NCI-H524 (cell line): Measurements from ENCODE around the gene ST7.
A peak's percentile ranks its signal among the peaks of the same experiment; 100 is the strongest.
"Not testable (repeated sequence)": the region's sequence is repeated elsewhere in the genome, so short reads cannot be mapped to it uniquely, and the experiment has no call there.

Source experiments
- DNase-seq, 2 experiments: peaks; one replicate each; lab custom pipeline; 2025; lab: John Stamatoyannopoulos, UW

Gene ST7

DNA sequence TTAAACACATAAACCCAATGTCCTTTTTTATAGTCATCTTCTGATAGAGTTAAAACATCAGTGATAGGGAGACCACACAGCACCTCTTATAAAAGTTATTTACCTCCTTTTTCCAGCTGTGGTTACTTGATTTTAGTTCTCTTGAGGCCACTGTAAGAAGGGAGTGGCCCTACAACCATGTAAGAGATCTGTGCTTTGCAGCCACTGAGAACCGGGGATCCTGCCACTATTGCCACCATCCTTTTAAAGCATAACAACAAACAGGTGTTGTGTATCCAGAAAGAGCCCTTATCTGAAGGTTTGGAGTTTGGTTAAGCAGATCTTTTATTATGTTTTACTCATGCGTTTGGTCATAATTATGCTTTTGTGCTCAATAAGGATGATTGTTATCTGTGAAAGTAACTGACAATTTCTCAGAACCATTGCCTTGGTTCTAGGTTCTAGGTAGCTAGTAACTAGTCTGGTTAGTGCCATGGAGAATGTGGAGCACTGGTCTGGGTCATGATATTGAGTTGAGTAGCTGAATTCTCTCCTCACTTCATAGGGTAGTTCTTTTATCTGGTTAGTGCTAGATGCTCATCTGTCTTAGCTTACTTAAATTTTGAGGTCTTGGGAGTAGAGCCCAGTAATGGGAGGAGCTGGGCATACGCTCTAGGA lies 56.5 kb downstream of the ST7 start:
- no peak for DNase-seq

DNA sequence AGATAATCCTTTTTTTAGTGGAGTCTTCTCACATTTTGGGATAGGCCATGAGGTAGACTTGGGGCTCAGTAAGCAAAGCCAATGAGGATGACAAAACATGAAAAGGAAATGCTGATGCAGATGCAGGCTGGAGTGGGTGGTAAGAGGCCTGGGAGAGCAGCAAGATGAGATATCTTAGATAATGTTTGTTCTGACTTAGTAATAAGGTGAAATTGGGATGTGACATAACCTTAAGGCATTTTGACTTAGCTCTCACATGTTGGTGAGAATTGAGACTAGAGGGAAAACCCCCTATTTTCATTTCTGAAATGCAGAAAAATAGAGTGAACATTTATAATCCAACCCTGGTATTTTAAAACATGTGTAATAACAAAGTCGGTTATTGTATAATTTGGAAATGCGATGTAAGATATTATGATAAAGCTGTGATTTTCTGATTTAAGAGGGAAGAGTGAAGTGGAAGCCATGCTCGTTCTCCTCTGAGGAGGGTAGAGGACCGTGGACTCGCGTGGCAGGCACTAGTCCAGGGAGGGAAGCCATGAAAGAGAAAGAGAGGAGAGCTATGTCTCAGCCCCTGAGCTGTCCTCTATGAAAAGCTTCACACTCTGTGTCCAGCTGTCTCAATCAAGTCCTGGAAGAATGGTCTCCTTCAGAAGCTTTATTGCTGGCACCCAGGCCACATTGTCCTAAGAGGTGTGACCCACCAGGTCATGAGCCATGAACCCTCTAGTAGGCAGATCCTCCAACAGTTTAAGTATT lies 57.3 kb downstream of the ST7 start:
- DNase-seq, result no peak

GRCh38 chr7:117011419-117012260 lies 58.3 kb downstream of the ST7 start:
- DNase-seq, result no peak

GRCh38 chr7:117012284-117012683 lies 59.0 kb downstream of the ST7 start:
- no peak for DNase-seq

DNA sequence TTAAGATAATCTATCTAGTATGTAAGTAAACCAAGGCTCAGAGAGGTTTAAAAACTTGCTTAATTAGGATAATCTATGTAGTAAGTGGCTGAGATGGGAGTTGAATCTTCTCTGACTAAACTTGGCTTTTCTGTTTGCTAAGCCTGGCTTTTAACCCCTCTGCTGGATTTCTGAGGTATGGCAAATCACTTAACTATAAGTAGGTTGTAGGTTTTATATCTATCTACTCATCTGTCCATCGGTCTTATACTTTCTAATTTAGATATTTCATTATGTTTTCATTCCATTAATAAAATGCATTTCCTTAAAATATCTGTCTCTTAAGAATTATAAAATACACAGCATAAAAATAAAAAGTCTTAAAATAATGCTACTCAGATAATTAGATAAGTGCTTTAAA lies 59.4 kb downstream of the ST7 start:
- peak; percentile 63 to 79 for DNase-seq

- peak; percentile 25 to 55 for DNase-seq
Measured at GRCh38 chr7:117014099-117014656, 60.9 kb downstream of the ST7 start.

GRCh38 chr7:117014673-117015133 lies 61.4 kb downstream of the ST7 start:
- DNase-seq, result peak; percentile 37 to 68

- peak in 1 of 2 experiments; percentile 12 for DNase-seq
Measured at GRCh38 chr7:117015258-117016184, 62.2 kb downstream of the ST7 start.

GRCh38 chr7:117017017-117017451 lies 63.7 kb downstream of the ST7 start:
- DNase-seq, result no peak

DNA sequence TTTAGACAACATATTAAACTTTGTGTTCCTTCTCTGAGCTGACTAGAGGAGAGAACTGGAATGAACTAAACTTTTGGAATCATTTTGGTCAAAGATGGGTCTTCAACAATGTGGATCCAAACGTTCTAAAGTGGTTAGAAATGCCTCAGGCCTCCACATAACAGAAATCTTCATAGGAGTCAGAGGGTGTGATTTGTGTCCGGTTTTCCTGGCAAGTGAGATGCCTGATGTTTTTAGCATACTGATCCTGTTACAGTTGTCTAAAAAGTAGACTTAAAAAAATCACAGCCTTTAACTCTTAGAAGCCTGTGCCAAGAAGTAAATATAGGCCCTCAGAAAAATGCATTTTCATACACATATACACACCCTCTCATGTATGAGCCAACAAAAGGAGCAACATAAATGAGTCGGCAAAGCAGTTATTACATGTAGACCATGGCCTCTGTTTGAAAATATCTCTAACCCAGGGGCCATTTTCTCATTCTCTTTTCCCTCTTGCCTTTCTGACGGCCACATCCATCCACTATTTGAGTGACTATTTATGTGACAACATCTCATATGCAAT lies 64.5 kb downstream of the ST7 start:
- DNase-seq, result no peak

DNA sequence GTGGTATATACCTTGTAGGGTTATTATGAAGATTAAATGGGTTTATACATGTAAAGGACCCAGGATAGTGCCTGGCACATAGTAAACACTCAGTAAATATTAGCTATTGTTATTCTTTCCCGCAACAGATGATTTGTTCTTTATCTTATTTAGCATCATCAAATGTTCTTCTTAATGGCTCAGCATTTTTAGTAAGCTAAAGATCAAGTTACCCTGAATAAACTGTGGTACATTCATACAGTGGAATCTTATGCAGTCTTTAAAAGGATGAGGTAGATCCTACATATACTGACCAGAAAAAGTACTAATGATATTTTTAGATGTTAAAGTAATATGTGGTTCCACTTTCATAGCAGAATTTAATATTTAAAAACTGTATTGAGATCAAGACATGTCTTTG lies 65.4 kb downstream of the ST7 start:
- DNase-seq, result peak in 1 of 2 experiments; percentile 27

- no peak for DNase-seq
Measured at GRCh38 chr7:117019287-117019686, 66.0 kb downstream of the ST7 start.

DNA sequence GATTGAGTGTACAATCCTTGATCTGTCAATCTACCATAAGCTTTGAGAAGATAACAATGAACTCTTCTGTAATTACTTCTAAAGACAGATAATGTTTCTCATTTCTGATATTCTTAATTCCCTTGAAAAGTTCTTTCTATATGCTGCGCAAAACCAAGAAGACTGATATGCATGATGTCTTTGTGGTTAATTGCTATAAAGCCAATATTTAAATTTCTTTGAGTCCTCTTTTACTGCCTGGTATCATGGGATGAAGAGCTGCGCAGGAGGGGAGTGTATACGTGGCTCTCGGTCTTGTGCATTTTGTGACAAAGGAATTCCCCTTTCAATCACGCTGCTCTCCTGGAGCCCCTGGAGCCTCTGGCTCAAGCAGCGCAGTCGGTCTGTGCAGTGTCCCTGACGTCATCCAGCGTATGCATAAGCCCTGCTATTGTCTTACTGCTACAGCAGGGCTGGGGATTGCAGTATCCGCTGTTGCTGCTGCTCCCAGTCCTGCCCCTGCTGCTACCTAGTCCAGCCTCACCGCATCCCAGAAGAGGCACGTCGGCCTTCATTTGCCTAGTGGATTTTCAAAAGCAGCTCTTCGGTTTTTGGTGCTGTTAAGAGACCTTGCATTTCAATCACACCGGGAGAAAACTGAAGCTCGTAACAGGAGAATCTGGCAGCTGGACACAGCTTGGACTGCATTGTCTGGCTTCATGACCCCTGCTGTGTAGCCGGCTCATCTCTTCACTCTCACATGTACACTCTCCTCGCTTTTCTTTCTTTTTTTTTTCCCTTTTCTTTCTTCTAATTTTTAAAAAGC lies 66.7 kb downstream of the ST7 start:
- peak; percentile 77 to 90 for DNase-seq

- DNase-seq, result peak in 1 of 2 experiments; percentile 51
Measured at GRCh38 chr7:117020591-117020973, 67.3 kb downstream of the ST7 start.

DNA sequence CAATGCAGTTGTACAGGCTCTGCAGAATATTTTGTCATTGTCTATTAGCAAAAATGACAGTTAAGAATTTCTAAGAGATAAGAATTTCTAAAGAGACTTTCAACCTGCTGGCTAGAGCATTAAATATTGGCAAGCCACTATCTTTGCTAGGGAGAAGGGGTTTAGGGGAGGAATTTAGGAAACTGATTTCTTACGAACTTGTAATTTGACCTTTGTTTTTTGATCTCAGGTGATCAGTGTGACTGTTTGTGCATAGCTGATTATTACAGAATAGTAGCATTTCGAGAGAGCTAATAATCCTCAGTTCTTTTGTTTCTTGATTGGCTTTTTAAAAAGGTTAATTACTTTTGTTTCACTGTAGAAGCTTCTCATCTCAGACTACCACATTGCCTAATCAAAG lies 68.1 kb downstream of the ST7 start:
- DNase-seq, result no peak

DNA sequence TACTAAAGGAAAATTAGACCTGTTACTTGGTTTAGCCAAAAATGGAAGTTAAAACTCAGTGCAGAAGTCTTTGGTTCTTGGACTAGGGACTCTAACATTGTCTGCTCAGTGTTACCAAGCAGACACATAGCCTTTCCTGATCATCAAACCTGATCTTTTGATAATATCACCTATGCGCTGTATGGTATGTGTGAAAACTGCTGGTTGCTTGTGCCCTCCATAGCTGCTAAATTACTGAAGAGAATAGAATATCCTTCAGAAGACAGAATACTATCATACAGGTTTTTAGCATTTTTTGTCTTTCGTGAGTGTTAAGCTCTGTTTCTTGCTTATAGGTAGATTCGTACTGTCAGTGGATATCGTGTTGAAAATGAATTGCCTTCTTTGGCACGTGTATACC lies 68.7 kb downstream of the ST7 start:
- DNase-seq, result no peak

GRCh38 chr7:117023325-117023854 lies 70.1 kb downstream of the ST7 start:
- no peak for DNase-seq

GRCh38 chr7:117024811-117025210 lies 71.5 kb downstream of the ST7 start:
- DNase-seq, result no peak

DNA sequence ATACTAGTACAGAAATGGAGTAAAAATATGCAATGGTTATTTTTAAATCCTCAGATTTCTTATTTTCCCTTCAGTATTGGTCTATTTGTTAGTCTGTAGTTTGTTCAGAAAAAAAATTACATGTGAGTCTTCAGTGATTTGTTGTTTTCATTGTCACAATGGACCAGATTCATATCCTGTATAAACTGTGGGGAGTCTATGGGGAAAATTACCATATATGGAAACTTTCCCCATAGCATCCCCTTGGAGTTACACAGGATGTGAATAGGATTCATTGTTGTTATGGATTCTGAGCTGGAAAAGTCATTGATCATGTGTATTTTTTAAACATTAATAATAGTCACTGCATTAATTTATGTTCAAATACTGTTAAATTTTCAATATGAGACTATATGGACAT lies 72.6 kb downstream of the ST7 start:
- DNase-seq, result no peak

DNA sequence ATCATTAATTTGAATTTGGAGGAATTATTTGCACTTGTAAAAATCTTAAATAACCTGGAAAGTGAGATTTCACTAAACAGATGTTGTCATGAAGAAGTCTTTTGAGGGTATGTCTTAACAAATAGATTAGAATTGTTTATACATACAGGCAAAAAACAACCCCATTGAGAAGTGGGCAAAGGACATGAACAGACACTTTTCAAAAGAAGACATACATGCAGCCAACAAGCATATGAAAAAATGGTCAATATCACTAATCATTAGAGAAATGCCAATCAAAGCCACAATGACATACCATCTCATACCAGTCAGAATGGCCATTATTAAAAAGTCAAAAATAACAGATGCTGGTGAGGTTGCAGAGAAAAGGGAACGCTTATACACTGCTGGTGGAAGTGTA lies 77.0 kb downstream of the ST7 start:
- not testable (repeated sequence) for DNase-seq
